ENCODE results near the gene CBX7.

Gene CBX7

GRCh38 chr22:39133871-39134270 is 18.6 kb downstream of the CBX7 start:
- H3K9me3 ChIP-seq (ENCODE audit: severe bottlenecking): no peaks in the 10 kb centered on the region
- ATAC-seq (ENCODE audit: low read depth) (no peak), DNase-seq (ENCODE audit: low spot score) (no peak)
- no peak for TF ChIP-seq CTCF (IDR thresholded peaks at IDR 0.05; ENCODE audit: poor library complexity, severe bottlenecking)
- no peak overlapping the region for H3K27ac ChIP-seq (ENCODE audit: poor library complexity, severe bottlenecking)
- H3K4me1 ChIP-seq (ENCODE audit: insufficient read depth, poor library complexity, severe bottlenecking): no peaks in the 10 kb centered on the region
- no peak overlapping the region for H3K4me3 ChIP-seq (ENCODE audit: severe bottlenecking)
- H3K36me3 ChIP-seq (ENCODE audit: low read depth): no peaks in the 10 kb centered on the region
- H3K27me3 ChIP-seq (ENCODE audit: insufficient read depth, poor library complexity, severe bottlenecking): no peaks in the 10 kb centered on the region

DNA sequence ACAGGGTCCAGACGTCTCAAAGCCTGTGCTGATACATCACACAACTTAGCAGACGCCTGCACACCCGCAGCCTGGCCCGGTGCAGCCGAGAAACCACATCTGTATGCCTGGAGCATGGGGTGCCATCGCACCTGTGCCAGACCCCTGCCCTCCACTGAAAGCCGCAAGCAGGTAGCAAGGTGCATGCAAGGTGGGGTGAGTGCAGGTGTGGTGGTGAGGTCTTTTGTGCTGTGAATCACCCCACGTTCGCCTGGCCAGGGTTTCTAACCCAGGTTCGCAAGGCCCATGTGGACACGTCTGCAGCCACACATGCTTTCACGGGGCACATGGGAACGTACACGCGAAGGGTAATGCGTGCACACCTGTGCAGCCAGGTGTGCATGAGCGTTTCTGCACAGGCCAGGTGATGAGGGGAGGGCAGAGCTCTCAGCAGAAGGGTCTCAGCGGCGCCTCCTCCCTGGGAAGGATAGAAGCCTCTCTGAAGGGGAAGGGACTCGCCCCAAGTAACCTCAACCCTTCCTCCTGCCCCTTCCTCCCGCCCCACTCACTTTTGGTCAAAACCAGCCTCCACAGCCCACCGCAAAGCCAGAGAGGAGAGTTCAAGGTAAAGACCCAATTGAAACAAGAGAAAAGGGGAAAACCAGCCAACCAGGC is 19.5 kb downstream of the CBX7 start:
- TF ChIP-seq CTCF (IDR thresholded peaks at IDR 0.05; ENCODE audit: poor library complexity, severe bottlenecking): no peak
- Histone ChIP-seq H3K4me1 (ENCODE audit: insufficient read depth, poor library complexity, severe bottlenecking) (no peaks in the 10 kb centered on the region), H3K36me3 (ENCODE audit: low read depth) (no peaks in the 10 kb centered on the region), H3K27me3 (ENCODE audit: insufficient read depth, poor library complexity, severe bottlenecking) (no peaks in the 10 kb centered on the region), H3K27ac (ENCODE audit: poor library complexity, severe bottlenecking) (no peak overlapping the region), H3K4me3 (ENCODE audit: severe bottlenecking) (no peak overlapping the region), H3K9me3 (ENCODE audit: severe bottlenecking) (no peaks in the 10 kb centered on the region)
- DNase-seq (ENCODE audit: low spot score) (no peak), ATAC-seq (ENCODE audit: low read depth) (no peak)

- DNase-seq (ENCODE audit: low spot score) (no peak), ATAC-seq (ENCODE audit: low read depth) (no peak)
- TF ChIP-seq CTCF (IDR thresholded peaks at IDR 0.05; ENCODE audit: poor library complexity, severe bottlenecking): no peak
- no peaks in the 10 kb centered on the region for H3K36me3 ChIP-seq (ENCODE audit: low read depth)
- no peak overlapping the region for H3K27ac ChIP-seq (ENCODE audit: poor library complexity, severe bottlenecking)
- H3K27me3 ChIP-seq (ENCODE audit: insufficient read depth, poor library complexity, severe bottlenecking): no peaks in the 10 kb centered on the region
- H3K4me3 ChIP-seq (ENCODE audit: severe bottlenecking): no peak overlapping the region
- H3K4me1 ChIP-seq (ENCODE audit: insufficient read depth, poor library complexity, severe bottlenecking): no peaks in the 10 kb centered on the region
- H3K9me3 ChIP-seq (ENCODE audit: severe bottlenecking): no peaks in the 10 kb centered on the region
These were observed 20.2 kb downstream of the CBX7 start for GRCh38 chr22:39132281-39132680.

- Histone ChIP-seq H3K36me3 (ENCODE audit: low read depth) (no peaks in the 10 kb centered on the region), H3K27ac (ENCODE audit: poor library complexity, severe bottlenecking) (no peak overlapping the region), H3K9me3 (ENCODE audit: severe bottlenecking) (no peaks in the 10 kb centered on the region), H3K4me3 (ENCODE audit: severe bottlenecking) (no peak overlapping the region), H3K27me3 (ENCODE audit: insufficient read depth, poor library complexity, severe bottlenecking) (no peaks in the 10 kb centered on the region), H3K4me1 (ENCODE audit: insufficient read depth, poor library complexity, severe bottlenecking) (no peaks in the 10 kb centered on the region)
- DNase-seq (ENCODE audit: low spot score): no peak
- no peak for ATAC-seq (ENCODE audit: low read depth)
- TF ChIP-seq CTCF (IDR thresholded peaks at IDR 0.05; ENCODE audit: poor library complexity, severe bottlenecking): no peak
These were observed 21.3 kb downstream of the CBX7 start for GRCh38 chr22:39130892-39131855.
